K562 (cell line): ENCODE data around the gene ACSL5. TPM values are rescaled to one million over a fixed set of nuclear protein-coding genes. Genes with fewer than 3 reads are reported as not detected.

Source experiments
- ARID1B ChIP-seq: fragments of 450-650 bp; IDR thresholded peaks from 2 replicates; pipeline ENCODE4 v1.6.1; 2016; ENCODE audit warnings: antibody characterized with exemption, mild to moderate bottlenecking, inconsistent platforms
- CEBPG ChIP-seq, 3 experiments: fragments of 200-800 bp in 1 of 3; sonication (Bioruptor generic) in 1 of 3; sonication (generic) in 1 of 3; formaldehyde crosslinking in 1 of 3; IDR thresholded peaks in 2 of 3; conservative IDR thresholded peaks in 1 of 3; 2 replicates each; pipeline versions ENCODE4 v1.6.1 to v1.8.0; 2016 to 2022; ENCODE audit warnings: missing compliant biosample characterization in 2 of 3, missing genetic modification characterization in 2 of 3, mild to moderate bottlenecking in 1 of 3, missing genetic modification reagents in 1 of 3
- EGR1 ChIP-seq: fragments of 450-650 bp; conservative IDR thresholded peaks from 2 replicates; pipeline ENCODE4 v1.6.1; 2017; ENCODE audit warnings: mild to moderate bottlenecking
- FOSL1 ChIP-seq: fragments of 200-800 bp; sonication (Bioruptor generic); conservative IDR thresholded peaks from 2 replicates; pipeline ENCODE4 v1.6.1; 2016; ENCODE audit warnings: missing genetic modification characterization, missing compliant biosample characterization
- JUND ChIP-seq, 2 experiments: IDR thresholded peaks; 2 replicates in 1 of 2; 3 replicates in 1 of 2; pipeline ENCODE4 v1.6.1; 2011; ENCODE audit warnings: borderline replicate concordance in 2 of 2, low read depth in 2 of 2, low read length in 2 of 2, improper control_type of control experiment in 1 of 2, missing biosample characterization in 1 of 2, missing genetic modification characterization in 1 of 2, missing genetic modification reagents in 1 of 2
- PCBP2 ChIP-seq: fragments of 200-400 bp; formaldehyde crosslinking; IDR thresholded peaks from 2 replicates; pipeline ENCODE4 v1.6.1; 2018; ENCODE audit warnings: low read length, low read depth, mild to moderate bottlenecking, moderate library complexity; ENCODE audit not compliant: poor library complexity, severe bottlenecking
- RAD51 ChIP-seq: fragments of 450-650 bp; IDR thresholded peaks from 2 replicates; pipeline ENCODE4 v1.7.1; 2016; ENCODE audit warnings: low read depth, mild to moderate bottlenecking, borderline replicate concordance
- RFX5 ChIP-seq: IDR thresholded peaks from 2 replicates; pipeline ENCODE4 v1.6.1; 2011; ENCODE audit warnings: low read depth, mild to moderate bottlenecking, improper control_type of control experiment, low read length
- ZBTB11 ChIP-seq, 3 experiments: fragments of 200-800 bp in 1 of 3; fragments of 250-450 bp in 1 of 3; fragments of 450-650 bp in 1 of 3; sonication (Bioruptor Pico) in 1 of 3; sonication (Bioruptor generic) in 1 of 3; formaldehyde crosslinking in 1 of 3; IDR thresholded peaks; 2 replicates each; pipeline versions ENCODE4 v1.6.1 to v1.8.0; 2016 to 2022; ENCODE audit warnings: mild to moderate bottlenecking in 2 of 3, missing genetic modification characterization in 2 of 3, missing compliant biosample characterization in 1 of 3, moderate library complexity in 1 of 3
- ZFPM2 ChIP-seq: fragments of 250-450 bp; sonication (Bioruptor Pico); IDR thresholded peaks from 2 replicates; pipeline ENCODE4 v1.5.1; 2022; ENCODE audit warnings: mild to moderate bottlenecking
- polyA plus RNA-seq, 8 experiments: library from polyadenylated mRNA; depleted of rRNA in 4 of 8; stranded (reverse) in 5 of 8; unstranded in 3 of 8; fragments of >200 nt; fragmentation: Nextera tagmentation in 2 of 8; fragmentation: Illumina TruSeq in 1 of 8; extraction: Ambion mirVana in 2 of 8; extraction: Trizol in 1 of 8; gene quantifications; 2 replicates each; pipeline versions ENCODE4 v1.2.1 to v1.2.3, GENCODE V29; 2011 to 2014; ENCODE audit warnings: inconsistent platforms in 1 of 8, missing spikeins in 1 of 8
- total RNA-seq, 7 experiments: library from RNA; depleted of rRNA in 6 of 7; stranded (reverse); fragments of >200 nt in 6 of 7; fragmentation: Illumina TruSeq in 2 of 7; extraction: Trizol in 2 of 7; gene quantifications; 2 replicates each; pipeline versions ENCODE4 v1.2.1 to v1.2.3, GENCODE V29; 2011 to 2021; ENCODE audit warnings: low replicate concordance in 1 of 7
- TF ChIP-seq, protein P1 (sequence below): fragments of 250-450 bp; sonication (Bioruptor Pico); IDR thresholded peaks from 2 replicates; pipeline ENCODE4 v1.8.0; 2022; ENCODE audit warnings: inconsistent platforms, mild to moderate bottlenecking, moderate library complexity, borderline replicate concordance
- TF ChIP-seq, protein P2 (sequence below): conservative IDR thresholded peaks from 2 replicates; pipeline ENCODE4 v1.6.1; 2011; ENCODE audit warnings: low read depth, mild to moderate bottlenecking, low read length; ENCODE audit not compliant: control insufficient read depth

The ACSL5 gene
- total and polyA plus RNA-seq, 9 of the 15 experiments (the other 6 are each of a cell fraction or from before 2014, with no cell fraction given): 0.19 to 1.4 (median 0.55) TPM

GRCh38 chr10:112379635-112380296, 5.8 kb downstream of the ACSL5 start (continued):
- TF ChIP-seq JUND (IDR thresholded peaks at IDR 0.05; ENCODE audit: borderline replicate concordance, low read depth, low read length): peak; percentile 63; the same call in 1 of the 2 replicates
- TF ChIP-seq JUND (tag; IDR thresholded peaks at IDR 0.05; ENCODE audit: borderline replicate concordance, low read depth, low read length): no peak; the same call in 2 of the 3 replicates
- TF ChIP-seq PCBP2: no peak
- TF ChIP-seq, protein P1, sequence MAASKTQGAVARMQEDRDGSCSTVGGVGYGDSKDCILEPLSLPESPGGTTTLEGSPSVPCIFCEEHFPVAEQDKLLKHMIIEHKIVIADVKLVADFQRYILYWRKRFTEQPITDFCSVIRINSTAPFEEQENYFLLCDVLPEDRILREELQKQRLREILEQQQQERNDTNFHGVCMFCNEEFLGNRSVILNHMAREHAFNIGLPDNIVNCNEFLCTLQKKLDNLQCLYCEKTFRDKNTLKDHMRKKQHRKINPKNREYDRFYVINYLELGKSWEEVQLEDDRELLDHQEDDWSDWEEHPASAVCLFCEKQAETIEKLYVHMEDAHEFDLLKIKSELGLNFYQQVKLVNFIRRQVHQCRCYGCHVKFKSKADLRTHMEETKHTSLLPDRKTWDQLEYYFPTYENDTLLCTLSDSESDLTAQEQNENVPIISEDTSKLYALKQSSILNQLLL: no peak
- no peak for TF ChIP-seq RAD51
- no peak for TF ChIP-seq CEBPG (CRISPR knock-in tag; IDR thresholded peaks at IDR 0.05)
- no peak for TF ChIP-seq CEBPG (tag; conservative IDR thresholded peaks at IDR 0.05 in 1 of 2, IDR thresholded peaks at IDR 0.05 in 1 of 2)
- 0 out of 2 replicates have a peak, but pooled peaks have one; percentile 6 for TF ChIP-seq EGR1
- TF ChIP-seq ZBTB11 (CRISPR knock-in tag; IDR thresholded peaks at IDR 0.05): no peak
- TF ChIP-seq ARID1B: peak; percentile 58
- peak; percentile 60 for TF ChIP-seq FOSL1 (tag)
- no peak for TF ChIP-seq RFX5
- TF ChIP-seq, protein P2, sequence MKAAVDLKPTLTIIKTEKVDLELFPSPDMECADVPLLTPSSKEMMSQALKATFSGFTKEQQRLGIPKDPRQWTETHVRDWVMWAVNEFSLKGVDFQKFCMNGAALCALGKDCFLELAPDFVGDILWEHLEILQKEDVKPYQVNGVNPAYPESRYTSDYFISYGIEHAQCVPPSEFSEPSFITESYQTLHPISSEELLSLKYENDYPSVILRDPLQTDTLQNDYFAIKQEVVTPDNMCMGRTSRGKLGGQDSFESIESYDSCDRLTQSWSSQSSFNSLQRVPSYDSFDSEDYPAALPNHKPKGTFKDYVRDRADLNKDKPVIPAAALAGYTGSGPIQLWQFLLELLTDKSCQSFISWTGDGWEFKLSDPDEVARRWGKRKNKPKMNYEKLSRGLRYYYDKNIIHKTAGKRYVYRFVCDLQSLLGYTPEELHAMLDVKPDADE: no peak
- no peak for TF ChIP-seq ZFPM2 (CRISPR knock-in tag)
